Smooth muscle cell (in vitro differentiated cells): ENCODE measurements around the gene JUP. TPM values are rescaled to one million over a fixed set of nuclear protein-coding genes. Genes with fewer than 3 reads are reported as not detected.
"Not testable (repeated sequence)": the region's sequence is repeated elsewhere in the genome, so short reads cannot be mapped to it uniquely, and the experiment has no call there.

Source experiments
- DNase-seq: peaks from one replicate; lab custom pipeline; 2025; ENCODE audit not compliant: unreplicated experiment; lab: John Stamatoyannopoulos, UW
- H2AFZ ChIP-seq: fragments of 200-600 bp; sonication (generic); 2 replicates; pipeline ENCODE4 v1.6.0; 2016; ENCODE audit warnings: antibody characterized with exemption, low read depth, mild to moderate bottlenecking
- H3F3A ChIP-seq: fragments of 200-600 bp; sonication (generic); 2 replicates; pipeline ENCODE4 v1.6.0; 2017; ENCODE audit warnings: antibody characterized with exemption, low read depth
- H3K27ac ChIP-seq: fragments of 200-600 bp; sonication (generic); 2 replicates; pipeline ENCODE4 v1.5.1; 2016; ENCODE audit warnings: low read depth, mild to moderate bottlenecking
- H3K27me3 ChIP-seq: fragments of 200-600 bp; sonication (generic); 2 replicates; pipeline ENCODE4 v1.6.1; 2016; ENCODE audit warnings: low read depth, mild to moderate bottlenecking
- H3K36me3 ChIP-seq: fragments of 200-600 bp; sonication (generic); 2 replicates; pipeline ENCODE4 v1.5.1; 2016; ENCODE audit warnings: low read depth
- H3K4me1 ChIP-seq: fragments of 200-600 bp; sonication (generic); 2 replicates; pipeline ENCODE4 v1.5.1; 2016; ENCODE audit warnings: low read depth
- H3K4me2 ChIP-seq: fragments of 200-600 bp; sonication (generic); 2 replicates; pipeline ENCODE4 v1.6.0; 2016; ENCODE audit warnings: mild to moderate bottlenecking
- H3K4me3 ChIP-seq: fragments of 200-600 bp; sonication (generic); 2 replicates; pipeline ENCODE4 v1.5.1; 2016; ENCODE audit warnings: mild to moderate bottlenecking
- H3K79me2 ChIP-seq: fragments of 200-600 bp; sonication (generic); 2 replicates; pipeline ENCODE4 v1.6.0; 2016; ENCODE audit warnings: low read depth, mild to moderate bottlenecking
- H3K9ac ChIP-seq: fragments of 200-600 bp; sonication (generic); 2 replicates; pipeline ENCODE4 v1.6.0; 2016; ENCODE audit warnings: low read depth
- H3K9me3 ChIP-seq: fragments of 200-600 bp; sonication (generic); replicated peaks from 2 replicates; pipeline ENCODE4 v1.5.1; 2016; ENCODE audit warnings: low read depth
- H4K20me1 ChIP-seq: fragments of 200-600 bp; sonication (generic); 2 replicates; pipeline ENCODE4 v1.6.0; 2016; ENCODE audit warnings: low read depth
- CTCF ChIP-seq: fragments of 200-600 bp; sonication (generic); IDR thresholded peaks from 2 replicates; pipeline ENCODE4 v1.5.1; 2017; ENCODE audit warnings: borderline replicate concordance, mild to moderate bottlenecking, antibody characterized with exemption; ENCODE audit not compliant: insufficient read depth, poor library complexity, severe bottlenecking
- WGBS: methylation state at CpG from one replicate; pipeline ENCODE4 v1.1.7; 2016; ENCODE audit warnings: low lambda C conversion rate; 5-methylcytosine and 5-hydroxymethylcytosine counted together
- polyA plus RNA-seq: library from polyadenylated mRNA; unstranded; fragments of >200 nt; fragmentation: Nextera tagmentation; extraction: Ambion mirVana; gene quantifications from 2 replicates; pipeline ENCODE4 v1.2.1, GENCODE V29; 2016
- total RNA-seq: library from RNA; depleted of rRNA; stranded (reverse); fragments of >200 nt; gene quantifications from 2 replicates; pipeline ENCODE4 v1.2.3, GENCODE V29; 2014

The JUP gene
- 167 and 238 TPM in 2 replicates for total RNA-seq
- 124 and 277 TPM in 2 replicates for polyA plus RNA-seq

- peaks cover 40% of the 10 kb centered on the region for H3K79me2 ChIP-seq
- H3K36me3 ChIP-seq: no peaks in the 10 kb centered on the region
- H3K9ac ChIP-seq: peak within 1 kb of the TSS; percentile 72
- no peaks in the 10 kb centered on the region for H3K27me3 ChIP-seq
- H3K27ac ChIP-seq: peak within 1 kb of the TSS; percentile 70
- H2AFZ ChIP-seq: no peak within 1 kb of the TSS
- WGBS: 1% methylated on average over 43 of the region's 79 CpGs
- H3K9me3 ChIP-seq: no peaks in the 10 kb centered on the region
- peaks cover 10% of the 10 kb centered on the region for H3F3A ChIP-seq
- H3K4me3 ChIP-seq: peak within 1 kb of the TSS; percentile 63
- peak within 1 kb of the TSS; percentile 85 for H3K4me2 ChIP-seq
- peaks cover 40% of the 10 kb centered on the region for H4K20me1 ChIP-seq
- peaks cover 22% of the 10 kb centered on the region for H3K4me1 ChIP-seq
- peak; percentile 95 for DNase-seq
- peak; percentile 88 for TF ChIP-seq CTCF
These were observed at the start of gene JUP for GRCh38 chr17:41786227-41787020. Gene JUP (minus strand): TSS chr17:41786711. CDS start chr17:41771854, 14,857 bp downstream.

- Histone ChIP-seq H3K79me2 (peaks cover 8% of the 10 kb centered on the region), H3K36me3 (no peaks in the 10 kb centered on the region), H3K27me3 (no peaks in the 10 kb centered on the region), H3K9me3 (no peaks in the 10 kb centered on the region), H3K27ac (no peak within 1 kb of the TSS), H2AFZ (peak within 1 kb of the TSS; percentile 93), H3K9ac (peak within 1 kb of the TSS; percentile 66), H3K4me1 (peaks cover 11% of the 10 kb centered on the region), H3F3A (no peaks in the 10 kb centered on the region), H4K20me1 (no peaks in the 10 kb centered on the region), H3K4me3 (peak within 1 kb of the TSS; percentile 94), H3K4me2 (peak within 1 kb of the TSS; percentile 99)
- 5% methylated on average over 27 of the region's 72 CpGs for WGBS
- DNase-seq: peak; percentile 13
- no peak for TF ChIP-seq CTCF
These were observed 49.5 kb upstream of the JUP start, which contains the start of gene NT5C3B for GRCh38 chr17:41835800-41836549. Gene NT5C3B (minus strand): TSS chr17:41836232. CDS start chr17:41836193, 39 bp downstream.

DNA sequence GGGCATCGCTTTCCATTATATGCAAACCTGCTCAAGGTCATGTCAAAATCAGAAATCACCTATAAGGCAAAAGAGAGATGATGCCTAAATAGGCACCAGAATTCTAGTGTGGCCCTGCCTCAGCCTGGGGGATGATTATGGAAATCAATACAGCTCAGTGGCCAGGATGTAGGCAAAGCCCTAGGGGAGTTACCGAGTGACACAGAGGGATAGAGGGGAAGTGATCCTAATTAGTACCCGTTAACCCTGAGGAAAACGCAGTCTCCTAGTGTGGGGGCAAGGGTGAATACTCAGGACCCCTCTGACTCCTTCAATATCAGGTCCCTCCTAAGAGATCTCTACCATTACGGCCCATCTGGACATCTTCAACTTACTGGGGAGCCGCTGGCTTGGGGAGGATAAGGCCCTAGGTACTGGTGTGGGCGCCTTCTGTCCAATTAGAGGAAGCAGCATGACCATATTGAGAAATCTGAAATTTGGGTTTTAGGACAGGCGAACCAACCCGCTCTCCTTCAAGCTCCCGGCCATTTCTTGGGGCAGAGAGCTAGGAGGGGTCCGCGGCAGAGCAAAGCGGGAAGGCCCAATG lies 48.8 kb upstream of the JUP start:
- Histone ChIP-seq H3K4me2 (peak overlapping the region; percentile 99), H3K36me3 (no peaks in the 10 kb centered on the region), H3K9me3 (no peaks in the 10 kb centered on the region), H4K20me1 (no peaks in the 10 kb centered on the region), H3K27ac (no peak overlapping the region), H3K9ac (peak overlapping the region; percentile 66), H3K27me3 (no peaks in the 10 kb centered on the region), H3K4me1 (peaks cover 11% of the 10 kb centered on the region), H2AFZ (peak overlapping the region; percentile 93), H3K79me2 (peaks cover 8% of the 10 kb centered on the region), H3F3A (no peaks in the 10 kb centered on the region), H3K4me3 (peak overlapping the region; percentile 94)
- 19% methylated on average over 12 of the region's 13 CpGs for WGBS
- no peak for TF ChIP-seq CTCF
- no peak for DNase-seq

GRCh38 chr17:41829961-41830360 lies 43.5 kb upstream of the JUP start:
- H3K4me1 ChIP-seq, H2AFZ ChIP-seq, H3F3A ChIP-seq, H4K20me1 ChIP-seq, H3K79me2 ChIP-seq, H3K9me3 ChIP-seq, H3K36me3 ChIP-seq, H3K9ac ChIP-seq, H3K4me2 ChIP-seq, DNase-seq, H3K4me3 ChIP-seq, H3K27me3 ChIP-seq, H3K27ac ChIP-seq: not testable (repeated sequence)
- 88% methylated on average over 10 of the region's 10 CpGs for WGBS
